ENCODE data around the gene PHACTR1.

GRCh38 chr6:12811519-12811918 lies 95.0 kb downstream of the PHACTR1 start:
- TF ChIP-seq CTCF (conservative IDR thresholded peaks at IDR 0.05; ENCODE audit: low read depth, low read length) (no peak), EZH2 (IDR thresholded peaks at IDR 0.05; ENCODE audit: borderline replicate concordance, low read depth, low read length, poor library complexity, severe bottlenecking) (no peak)
